A549 (cell line): ENCODE results near the gene CARD9. TPM values are rescaled to one million over a fixed set of nuclear protein-coding genes. Genes with fewer than 3 reads are reported as not detected.

Source experiments
- ATAC-seq, 2 experiments: fragments of 200-7000 bp in 1 of 2; fragments of >200 bp in 1 of 2; cut with Nextera tagmentation in 1 of 2; cut with Tn5 transposase in 1 of 2; 3 replicates each; pipeline versions ENCODE4 v1.8.0 to v1.9.1; 2018 to 2020; ENCODE audit warnings: mild to moderate bottlenecking in 1 of 2, moderate library complexity in 1 of 2
- CTCF ChIA-PET: fragments of 300-600 bp; sonication (Branson Sonifier 250); formaldehyde crosslinking; extraction: SDS; loops from one replicate; lab custom pipeline; 2021; ENCODE audit warnings: antibody characterized with exemption, inconsistent platforms; lab: Yijun Ruan, JAX
- POLR2A ChIA-PET: fragments of 350-600 bp; formaldehyde crosslinking; extraction: SDS; loops from one replicate; lab custom pipeline; 2021; ENCODE audit warnings: antibody characterized with exemption, inconsistent platforms; lab: Yijun Ruan, JAX
- DNase-seq, 2 experiments: peaks; one replicate each; pipeline versions ENCODE4 v3.0.0 to v3.0.0-alpha.2; 2011 to 2016; ENCODE audit warnings: low read depth in 1 of 2, low spot score in 1 of 2
- FAIRE-seq: peaks from 2 replicates; lab custom pipeline; 2011; peaks lifted over from hg19 to GRCh38; lab: Jason Lieb, UNC
- H3K27ac ChIP-seq, 2 experiments: fragments of >200 bp; sonication (Bioruptor Twin); formaldehyde crosslinking; 3 replicates each; pipeline ENCODE4 v1.5.1; 2016 to 2017
- H3K4me1 ChIP-seq: fragments of >200 bp; sonication (Bioruptor Twin); formaldehyde crosslinking; 3 replicates; pipeline ENCODE4 v1.6.1; 2016
- H3K4me2 ChIP-seq: fragments of >200 bp; sonication (Bioruptor Twin); formaldehyde crosslinking; 3 replicates; pipeline ENCODE4 v1.6.1; 2016
- H3K4me3 ChIP-seq: fragments of >200 bp; sonication (Bioruptor Twin); formaldehyde crosslinking; 3 replicates; pipeline ENCODE4 v1.5.1; 2016
- H3K9me3 ChIP-seq: fragments of >200 bp; sonication (Bioruptor Twin); formaldehyde crosslinking; 3 replicates; pipeline ENCODE4 v1.6.1; 2016
- MAZ ChIP-seq: fragments of 150-350 bp; IDR thresholded peaks from 2 replicates; pipeline ENCODE4 v1.6.1; 2014; ENCODE audit warnings: antibody characterized with exemption, low read depth, low read length, borderline replicate concordance
- MYC ChIP-seq: IDR thresholded peaks from 2 replicates; pipeline ENCODE4 v1.6.1; 2012; ENCODE audit warnings: mild to moderate bottlenecking, inconsistent platforms, low read length, improper control_type of control experiment, borderline replicate concordance
- WGBS: methylation state at CpG from one replicate; pipeline ENCODE4 v1.1.6; 2017; ENCODE audit errors: missing lambda C conversion rate; 5-methylcytosine and 5-hydroxymethylcytosine counted together
- polyA plus RNA-seq, 4 experiments: library from polyadenylated mRNA; depleted of rRNA in 3 of 4; stranded (reverse); fragments of >200 nt; fragmentation: RNase III in 1 of 4; extraction: RNeasy Plus Mini Kit Qiagen cat#74134 plus additional on column Dnase treatment in 1 of 4; gene quantifications; 2 replicates in 3 of 4; 3 replicates in 1 of 4; pipeline ENCODE4 v1.2.3, GENCODE V29; 2011 to 2017
- TF ChIP-seq, protein P1 (sequence below): IDR thresholded peaks from 2 replicates; pipeline ENCODE4 v1.6.1; 2012; ENCODE audit warnings: low read depth, borderline replicate concordance

The CARD9 gene
- polyA plus RNA-seq, 2 of the 4 experiments (the other 2 are of a cell fraction) = 0.21 to 0.94 TPM

DNA sequence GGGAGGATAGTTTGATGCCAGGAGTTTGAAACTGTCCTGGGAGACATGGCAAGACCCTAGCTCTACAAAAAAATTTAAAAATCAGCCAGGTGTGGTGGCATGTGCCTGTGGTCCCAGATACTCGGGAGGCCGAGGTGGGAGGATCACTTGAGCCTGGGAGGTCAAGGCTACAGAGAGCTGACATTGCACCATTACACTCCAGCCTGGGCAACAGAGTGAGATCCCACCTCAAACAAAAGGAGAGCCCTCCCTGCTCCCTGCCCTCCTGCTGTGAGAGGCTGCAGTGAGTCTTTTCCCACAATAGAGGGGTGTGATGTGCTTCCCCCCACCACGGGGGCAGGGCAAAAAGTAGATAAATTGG is 59.4 kb downstream of the CARD9 start:
- no peak for DNase-seq
- TF ChIP-seq, protein P1, sequence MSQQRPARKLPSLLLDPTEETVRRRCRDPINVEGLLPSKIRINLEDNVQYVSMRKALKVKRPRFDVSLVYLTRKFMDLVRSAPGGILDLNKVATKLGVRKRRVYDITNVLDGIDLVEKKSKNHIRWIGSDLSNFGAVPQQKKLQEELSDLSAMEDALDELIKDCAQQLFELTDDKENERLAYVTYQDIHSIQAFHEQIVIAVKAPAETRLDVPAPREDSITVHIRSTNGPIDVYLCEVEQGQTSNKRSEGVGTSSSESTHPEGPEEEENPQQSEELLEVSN = no peak
- TF ChIP-seq MAZ (no peak), MYC (no peak)
- ChIA-PET CTCF (interaction anchor here (0.9 to 3.4 kb wide), 4 partner anchors 15 to 89 kb away, joined by 3 to 17 read pairs (median 10); no protein-coding TSS in a partner anchor), POLR2A (no interaction called here)
- Histone ChIP-seq H3K4me2 (no peak overlapping the region), H3K9me3 (peaks cover 15% of the 10 kb centered on the region), H3K4me3 (no peak overlapping the region), H3K4me1 (peaks cover 8% of the 10 kb centered on the region; the same call in 2 of the 3 replicates), H3K27ac (no peak overlapping the region)
- ATAC-seq = no peak
- 28% methylated on average over 3 of the region's 3 CpGs for WGBS
- no peak for FAIRE-seq

Other genes with a start within 250 kb of the CARD9 start
- 0.03 and 0.04 TPM in 2 replicates for gene LHX3, start 168.5 kb downstream of the CARD9 start, polyA plus RNA-seq (2011; rRNA removed)
- 0.03 to 0.04 TPM in 2 of 3 replicates, not detected in the other for gene LHX3, start 168.5 kb downstream of the CARD9 start, polyA plus RNA-seq (2017; fragmentation: RNase III; extraction: RNeasy Plus Mini Kit Qiagen cat#74134 plus additional on column Dnase treatment)
- 29.5 and 30.2 TPM in 2 replicates for gene QSOX2, start 127.9 kb downstream of the CARD9 start, polyA plus RNA-seq (2011; rRNA removed)
- gene QSOX2, start 127.9 kb downstream of the CARD9 start, polyA plus RNA-seq (2017; fragmentation: RNase III; extraction: RNeasy Plus Mini Kit Qiagen cat#74134 plus additional on column Dnase treatment) = 22.3 to 23.0 TPM (median 22.9 TPM) in 3 replicates
- under 0.01 and 0.03 TPM in 2 replicates for gene CCDC187, start 69.6 kb downstream of the CARD9 start, polyA plus RNA-seq (2011; rRNA removed)
- 0.03 TPM in 1 of 3 replicates, not detected in the others for gene CCDC187, start 69.6 kb downstream of the CARD9 start, polyA plus RNA-seq (2017; fragmentation: RNase III; extraction: RNeasy Plus Mini Kit Qiagen cat#74134 plus additional on column Dnase treatment)
- gene GPSM1, start 46.1 kb downstream of the CARD9 start, polyA plus RNA-seq (2011; rRNA removed) = 2.1 TPM in 2 replicates
- 8.2 to 9.9 TPM (median 8.8 TPM) in 3 replicates for gene GPSM1, start 46.1 kb downstream of the CARD9 start, polyA plus RNA-seq (2017; fragmentation: RNase III; extraction: RNeasy Plus Mini Kit Qiagen cat#74134 plus additional on column Dnase treatment)
- gene DNLZ, start 9.9 kb downstream of the CARD9 start, polyA plus RNA-seq (2011; rRNA removed) = 5.1 and 8.0 TPM in 2 replicates
- 19.0 to 19.9 TPM (median 19.1 TPM) in 3 replicates for gene DNLZ, start 9.9 kb downstream of the CARD9 start, polyA plus RNA-seq (2017; fragmentation: RNase III; extraction: RNeasy Plus Mini Kit Qiagen cat#74134 plus additional on column Dnase treatment)
- gene SNAPC4, start 26.5 kb upstream of the CARD9 start, polyA plus RNA-seq (2011; rRNA removed) = 2.7 and 3.1 TPM in 2 replicates
- 10.1 to 10.8 TPM (median 10.3 TPM) in 3 replicates for gene SNAPC4, start 26.5 kb upstream of the CARD9 start, polyA plus RNA-seq (2017; fragmentation: RNase III; extraction: RNeasy Plus Mini Kit Qiagen cat#74134 plus additional on column Dnase treatment)
- gene ENTR1, start 36.9 kb upstream of the CARD9 start, polyA plus RNA-seq (2011; rRNA removed) = 69.0 and 75.8 TPM in 2 replicates
- 63.8 to 67.4 TPM (median 66.7 TPM) in 3 replicates for gene ENTR1, start 36.9 kb upstream of the CARD9 start, polyA plus RNA-seq (2017; fragmentation: RNase III; extraction: RNeasy Plus Mini Kit Qiagen cat#74134 plus additional on column Dnase treatment)
- gene PMPCA, start 37.0 kb upstream of the CARD9 start, polyA plus RNA-seq (2011; rRNA removed) = 53.4 and 71.1 TPM in 2 replicates
- gene PMPCA, start 37.0 kb upstream of the CARD9 start, polyA plus RNA-seq (2017; fragmentation: RNase III; extraction: RNeasy Plus Mini Kit Qiagen cat#74134 plus additional on column Dnase treatment) = 83.0 to 101 TPM (median 89.2 TPM) in 3 replicates
- 5.2 and 5.8 TPM in 2 replicates for gene INPP5E, start 66.2 kb upstream of the CARD9 start, polyA plus RNA-seq (2011; rRNA removed)
- 9.8 to 12.4 TPM (median 11.2 TPM) in 3 replicates for gene INPP5E, start 66.2 kb upstream of the CARD9 start, polyA plus RNA-seq (2017; fragmentation: RNase III; extraction: RNeasy Plus Mini Kit Qiagen cat#74134 plus additional on column Dnase treatment)
- gene SEC16A, start 109.4 kb upstream of the CARD9 start, polyA plus RNA-seq (2011; rRNA removed) = 24.2 and 32.3 TPM in 2 replicates
- 35.7 to 41.5 TPM (median 38.0 TPM) in 3 replicates for gene SEC16A, start 109.4 kb upstream of the CARD9 start, polyA plus RNA-seq (2017; fragmentation: RNase III; extraction: RNeasy Plus Mini Kit Qiagen cat#74134 plus additional on column Dnase treatment)
- gene NOTCH1, start 172.4 kb upstream of the CARD9 start, polyA plus RNA-seq (2011; rRNA removed) = 0.88 and 1.2 TPM in 2 replicates
- 4.6 to 6.4 TPM (median 5.7 TPM) in 3 replicates for gene NOTCH1, start 172.4 kb upstream of the CARD9 start, polyA plus RNA-seq (2017; fragmentation: RNase III; extraction: RNeasy Plus Mini Kit Qiagen cat#74134 plus additional on column Dnase treatment)